H1 (cell line): ENCODE measurements around the gene MYG1. TPM values are rescaled to one million over a fixed set of nuclear protein-coding genes. Genes with fewer than 3 reads are reported as not detected.

ENCODE experiments used
- CTCF ChIA-PET: fragments of 300-600 bp; sonication (Branson Sonifier 250); formaldehyde crosslinking; loops from one replicate; lab custom pipeline; 2021; ENCODE audit not compliant: partially characterized antibody; lab: Charles Lee
- POLR2A ChIA-PET: fragments of 300-600 bp; sonication (Branson Sonifier 250); formaldehyde crosslinking; loops from one replicate; lab custom pipeline; 2021; ENCODE audit warnings: inconsistent platforms; ENCODE audit not compliant: partially characterized antibody; lab: Charles Lee
- DNase-seq, 2 experiments: peaks; one replicate each; pipeline versions ENCODE4 v3.0.0 to v3.0.0-alpha.2; 2010 to 2022; ENCODE audit warnings: low spot score in 2 of 2, low read depth in 1 of 2, mixed read lengths in 1 of 2
- FAIRE-seq: peaks from 2 replicates; lab custom pipeline; 2011; peaks lifted over from hg19 to GRCh38; lab: Jason Lieb, UNC
- H2AFZ ChIP-seq: 2 replicates; pipeline ENCODE4 v1.8.1; 2012; ENCODE audit warnings: low read length, inconsistent platforms
- H2AK5ac ChIP-seq: 2 replicates; pipeline ENCODE4 v1.6.1; 2013; ENCODE audit warnings: low read depth, low read length
- H2BK120ac ChIP-seq: replicated peaks from 2 replicates; pipeline ENCODE3; 2013; ENCODE audit warnings: low read depth, low read length, inconsistent platforms
- H2BK12ac ChIP-seq: 2 replicates; pipeline ENCODE4 v1.6.1; 2013; ENCODE audit warnings: low read depth, low read length
- H2BK15ac ChIP-seq: 2 replicates; pipeline ENCODE4 v1.6.1; 2013; ENCODE audit warnings: low read length
- H2BK20ac ChIP-seq: 2 replicates; pipeline ENCODE4 v1.6.1; 2013; ENCODE audit warnings: low read length
- H2BK5ac ChIP-seq: 2 replicates; pipeline ENCODE4 v1.6.1; 2013; ENCODE audit warnings: low read depth, low read length
- H3K14ac ChIP-seq: 2 replicates; pipeline ENCODE4 v1.6.1; 2013; ENCODE audit warnings: inconsistent platforms; ENCODE audit not compliant: insufficient read length
- H3K18ac ChIP-seq: 2 replicates; pipeline ENCODE4 v1.6.1; 2013; ENCODE audit warnings: low read length; ENCODE audit errors: extremely low read depth
- H3K23ac ChIP-seq: 2 replicates; pipeline ENCODE4 v1.6.1; 2013; ENCODE audit warnings: inconsistent platforms; ENCODE audit not compliant: insufficient read length
- H3K23me2 ChIP-seq: 2 replicates; pipeline ENCODE4 v1.6.1; 2013; ENCODE audit warnings: low read depth, low read length
- H3K27ac ChIP-seq: 2 replicates; pipeline ENCODE4 v1.6.1; 2011; ENCODE audit warnings: low read depth, low read length, inconsistent platforms
- H3K27me3 ChIP-seq, 4 experiments: replicated peaks in 1 of 4; 1 replicate in 1 of 4; 2 replicates in 3 of 4; pipeline versions ENCODE4 v1.6.1 to v1.8.1; 2011 to 2013; ENCODE audit warnings: low read length in 3 of 4, mild to moderate bottlenecking in 3 of 4, inconsistent platforms in 2 of 4, mixed read lengths in 2 of 4, moderate library complexity in 1 of 4; ENCODE audit not compliant: control insufficient read depth in 3 of 4, insufficient read depth in 3 of 4; ENCODE audit errors: extremely low read depth in 1 of 4
- H3K36me3 ChIP-seq, 4 experiments: 2 replicates each; pipeline versions ENCODE4 v1.6.1 to v1.8.1; 2011 to 2013; ENCODE audit warnings: mild to moderate bottlenecking in 4 of 4, low read length in 3 of 4, moderate library complexity in 2 of 4, control low read depth in 1 of 4, inconsistent platforms in 1 of 4; ENCODE audit not compliant: insufficient read depth in 4 of 4, control insufficient read depth in 2 of 4
- H3K4ac ChIP-seq: replicated peaks from 2 replicates; pipeline ENCODE3; 2013; ENCODE audit warnings: low read length, low read depth, mixed read lengths, inconsistent platforms; ENCODE audit not compliant: insufficient read length
- H3K4me1 ChIP-seq, 4 experiments: replicated peaks in 1 of 4; 1 replicate in 1 of 4; 2 replicates in 3 of 4; pipeline versions ENCODE4 v1.6.1 to v1.8.1; 2011 to 2013; ENCODE audit warnings: low read length in 3 of 4, inconsistent platforms in 2 of 4, mixed read lengths in 1 of 4; ENCODE audit not compliant: insufficient read depth in 4 of 4, control insufficient read depth in 3 of 4
- H3K4me2 ChIP-seq, 2 experiments: 2 replicates each; pipeline versions ENCODE4 v1.6.1 to v1.8.1; 2011 to 2013; ENCODE audit warnings: low read depth in 2 of 2, low read length in 2 of 2, control low read depth in 1 of 2, inconsistent platforms in 1 of 2, mild to moderate bottlenecking in 1 of 2; ENCODE audit not compliant: insufficient read depth in 1 of 2
- H3K4me3 ChIP-seq, 4 experiments: fragments of 200-600, 300-600 bp in 1 of 4; sonication (generic), shearing (Covaris generic), sonication (Bioruptor Twin) in 1 of 4; 2 replicates each; pipeline versions ENCODE4 v1.5.1 to v1.8.1; 2011 to 2016; ENCODE audit warnings: low read length in 4 of 4, low read depth in 3 of 4, control low read depth in 2 of 4, inconsistent platforms in 2 of 4, mild to moderate bottlenecking in 2 of 4, mixed read lengths in 1 of 4, moderate library complexity in 1 of 4; ENCODE audit not compliant: insufficient read depth in 2 of 4; ENCODE audit errors: extremely low read depth in 1 of 4
- H3K56ac ChIP-seq: replicated peaks from 2 replicates; pipeline ENCODE3; 2013; ENCODE audit warnings: low read depth, mild to moderate bottlenecking, mixed read lengths, low read length, inconsistent platforms; ENCODE audit not compliant: insufficient read length
- H3K79me1 ChIP-seq: 2 replicates; pipeline ENCODE4 v1.6.1; 2013; ENCODE audit warnings: low read depth, low read length, control low read depth
- H3K79me2 ChIP-seq, 2 experiments: 2 replicates each; pipeline versions ENCODE4 v1.6.1 to v1.8.1; 2012 to 2013; ENCODE audit warnings: low read length in 2 of 2, mild to moderate bottlenecking in 2 of 2, inconsistent platforms in 1 of 2; ENCODE audit not compliant: insufficient read depth in 2 of 2, control insufficient read depth in 1 of 2
- H3K9ac ChIP-seq, 4 experiments: replicated peaks in 1 of 4; 1 replicate in 1 of 4; 2 replicates in 3 of 4; pipeline versions ENCODE4 v1.6.1 to v1.8.1; 2011 to 2013; ENCODE audit warnings: low read depth in 3 of 4, low read length in 3 of 4, control low read depth in 2 of 4, mild to moderate bottlenecking in 2 of 4, moderate library complexity in 2 of 4, inconsistent platforms in 1 of 4; ENCODE audit errors: extremely low read depth in 1 of 4
- H3K9me3 ChIP-seq, 2 experiments: 2 replicates each; pipeline versions ENCODE4 v1.6.1 to v1.8.1; 2012 to 2013; ENCODE audit warnings: mild to moderate bottlenecking in 2 of 2, moderate library complexity in 2 of 2, control low read depth in 1 of 2, inconsistent platforms in 1 of 2, low read depth in 1 of 2, low read length in 1 of 2, mixed read lengths in 1 of 2; ENCODE audit not compliant: insufficient read depth in 2 of 2
- H4K20me1 ChIP-seq, 2 experiments: replicated peaks in 1 of 2; 2 replicates each; pipeline versions ENCODE3 to v1.8.1; 2011 to 2013; ENCODE audit warnings: inconsistent platforms in 2 of 2, low read length in 2 of 2, mild to moderate bottlenecking in 1 of 2; ENCODE audit not compliant: insufficient read depth in 2 of 2, control insufficient read depth in 1 of 2
- H4K5ac ChIP-seq: 2 replicates; pipeline ENCODE4 v1.6.1; 2013; ENCODE audit warnings: low read length, low read depth, mixed read lengths, inconsistent platforms; ENCODE audit not compliant: insufficient read length
- H4K8ac ChIP-seq: 2 replicates; pipeline ENCODE4 v1.8.0; 2013; ENCODE audit warnings: mild to moderate bottlenecking, moderate library complexity, low read length, inconsistent platforms; ENCODE audit not compliant: insufficient read depth; ENCODE audit errors: extremely low read depth
- H4K91ac ChIP-seq: replicated peaks from 2 replicates; pipeline ENCODE3; 2013; ENCODE audit warnings: low read length, mixed read lengths, inconsistent platforms; ENCODE audit not compliant: insufficient read length
- CEBPB ChIP-seq: IDR thresholded peaks from 2 replicates; pipeline ENCODE4 v1.6.1; 2012; ENCODE audit warnings: low read depth, low read length
- POLR2AphosphoS5 ChIP-seq: IDR thresholded peaks from 2 replicates; pipeline ENCODE4 v1.6.1; 2011; ENCODE audit warnings: low read depth, low read length
- RAD21 ChIP-seq, 2 experiments: IDR thresholded peaks in 1 of 2; conservative IDR thresholded peaks in 1 of 2; 2 replicates each; pipeline ENCODE4 v1.6.1; 2011; ENCODE audit warnings: low read depth in 2 of 2, low read length in 2 of 2, improper control_type of control experiment in 1 of 2, inconsistent platforms in 1 of 2, mild to moderate bottlenecking in 1 of 2, moderate library complexity in 1 of 2
- RXRA ChIP-seq: IDR thresholded peaks from 2 replicates; pipeline ENCODE4 v1.6.1; 2011; ENCODE audit warnings: low read depth, mild to moderate bottlenecking, low read length, moderate library complexity; ENCODE audit not compliant: insufficient read depth
- SAP30 ChIP-seq: fragments of 300-600 bp; sonication (generic); IDR thresholded peaks from 2 replicates; pipeline ENCODE4 v1.7.1; 2012; ENCODE audit warnings: low read length, moderate library complexity, mild to moderate bottlenecking, inconsistent platforms; ENCODE audit not compliant: insufficient read depth, insufficient replicate concordance
- SIX5 ChIP-seq: IDR thresholded peaks from 2 replicates; pipeline ENCODE4 v1.6.1; 2011; ENCODE audit warnings: mild to moderate bottlenecking, low read depth, low read length
- SP1 ChIP-seq: IDR thresholded peaks from 2 replicates; pipeline ENCODE4 v1.6.1; 2011; ENCODE audit warnings: low read depth, low read length
- SP4 ChIP-seq: IDR thresholded peaks from 2 replicates; pipeline ENCODE4 v1.6.1; 2012; ENCODE audit warnings: low read length, inconsistent platforms
- WGBS, 2 experiments: shearing (Covaris generic) in 1 of 2; methylation state at CpG; one replicate each; pipeline versions ENCODE4 v1.1.6 to v1.1.7; 2013 to 2015; ENCODE audit warnings: low lambda C conversion rate in 2 of 2, mixed read lengths in 2 of 2, inconsistent platforms in 1 of 2, low coverage in 1 of 2, missing lambda C conversion rate in 1 of 2; ENCODE audit not compliant: insufficient replicate concordance in 2 of 2, insufficient coverage in 1 of 2, insufficient read length in 1 of 2; ENCODE audit errors: extremely low coverage in 1 of 2, missing lambda C conversion rate in 1 of 2; 5-methylcytosine and 5-hydroxymethylcytosine counted together
- polyA plus RNA-seq, 7 experiments: library from polyadenylated mRNA; depleted of rRNA in 3 of 7; stranded (reverse) in 5 of 7; unstranded in 2 of 7; fragments of >200 nt in 5 of 7; fragments of 200-250 nt in 2 of 7; gene quantifications; 1 replicate in 5 of 7; 2 replicates in 1 of 7; 4 replicates in 1 of 7; pipeline versions ENCODE4 v1.2.1 to v1.2.3, GENCODE V29; 2011 to 2013; ENCODE audit warnings: missing spikeins in 2 of 7, mixed read lengths in 2 of 7
- total RNA-seq: library from RNA; stranded (reverse); fragmentation: NEBNext Ultra II Directional; extraction: Animal tissue kit (Norgen Biotek cat#: 25700); gene quantifications from 2 replicates; pipeline ENCODE4 v1.2.1, GENCODE V29; 2021
- TF ChIP-seq, protein P1 (sequence below): IDR thresholded peaks from 2 replicates; pipeline ENCODE4 v1.6.1; 2012; ENCODE audit warnings: inconsistent platforms

Gene MYG1
- total and polyA plus RNA-seq, 2 of the 8 experiments (the other 6 are each of a cell fraction or from before 2014, with no cell fraction given): 83.3 to 104 TPM

DNA sequence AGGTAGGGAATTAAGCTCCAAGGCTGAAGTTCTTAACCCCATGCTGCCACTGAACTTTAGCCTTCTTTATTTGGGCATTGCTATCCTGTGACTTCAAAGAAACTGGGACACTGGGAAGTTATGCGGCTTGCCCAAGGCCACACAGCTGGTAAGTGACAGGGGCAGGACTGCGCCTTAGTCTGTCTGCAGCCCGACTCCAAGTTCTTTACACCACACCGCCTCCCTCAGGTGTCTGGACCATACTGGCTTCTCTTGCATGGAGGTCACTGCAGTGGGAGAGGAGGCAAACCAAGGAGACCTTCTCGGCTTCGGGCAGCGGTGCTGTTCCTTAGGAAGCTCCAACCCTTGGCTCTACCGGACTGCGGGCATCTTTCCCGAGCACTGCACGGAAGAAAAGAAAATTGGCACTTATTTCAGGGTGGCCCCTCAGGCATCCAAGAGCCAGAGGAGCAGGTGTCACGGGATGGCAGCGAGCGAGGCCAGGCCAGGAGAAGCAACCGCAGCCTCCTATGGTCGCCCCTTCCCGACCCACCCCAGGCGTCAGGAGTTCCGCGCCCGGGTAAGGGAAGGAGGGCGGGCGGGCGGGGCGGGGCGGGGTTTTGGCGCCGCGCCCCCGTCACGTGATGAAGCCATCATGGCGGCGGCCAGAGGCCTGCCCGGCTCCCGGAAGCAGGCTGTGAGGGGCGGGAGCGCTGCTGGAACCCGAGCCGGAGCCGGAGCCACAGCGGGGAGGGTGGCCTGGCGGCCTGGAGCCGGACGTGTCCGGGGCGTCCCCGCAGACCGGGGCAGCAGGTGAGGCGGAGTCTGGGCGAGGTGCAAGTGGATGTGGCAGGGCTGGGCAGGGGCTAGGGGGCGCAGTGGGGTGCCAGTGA is 47.8 kb upstream of the MYG1 start:
- CTCF ChIA-PET: interaction anchor here (0.6 to 23.0 kb wide), 18 partner anchors 8 to 186 kb away, joined by 3 to 654 read pairs (median 4); partner anchors contain the start of gene ESPL1
- H3K18ac ChIP-seq: peak overlapping the region; percentile 78; the same call in 1 of the 2 replicates
- peak in 1 of 2 experiments; percentile 86 for DNase-seq
- H2BK20ac ChIP-seq: 0 out of 2 replicates have a peak overlapping the region, but pooled peaks have one; percentile 40
- peaks cover 0 to 4% (median 0%) of the 10 kb centered on the region in 4 experiments; a peak in 1 of 8 replicates for H3K36me3 ChIP-seq
- H3K56ac ChIP-seq: peak overlapping the region; percentile 54
- peak overlapping the region; percentile 88 for H4K91ac ChIP-seq
- no peak overlapping the region for H2BK15ac ChIP-seq
- no peaks in the 10 kb centered on the region for H4K20me1 ChIP-seq
- H2BK120ac ChIP-seq: no peak overlapping the region
- 5% methylated on average over 32 of the region's 51 CpGs; no CpG with 5 or more reads in 1 of the 2 experiments for WGBS, 2 experiments
- no peak overlapping the region for H3K23ac ChIP-seq
- peaks cover 0 to 15% of the 10 kb centered on the region in 2 experiments; a peak in 1 of 4 replicates for H3K79me2 ChIP-seq
- H3K14ac ChIP-seq: no peak overlapping the region
- 0 out of 2 replicates have a peak overlapping the region, but pooled peaks have one; percentile 52 for H2BK12ac ChIP-seq
- H2AFZ ChIP-seq: peak overlapping the region; percentile 70
- no peak for FAIRE-seq
- H4K5ac ChIP-seq: peak overlapping the region; percentile 89
- H2BK5ac ChIP-seq: peak overlapping the region; percentile 87; the same call in 1 of the 2 replicates
- H3K23me2 ChIP-seq: peaks cover 7% of the 10 kb centered on the region; the same call in 1 of the 2 replicates
- peak overlapping the region; percentile 95 for H4K8ac ChIP-seq
- H3K4me1 ChIP-seq: peaks cover 0 to 12% (median 3%) of the 10 kb centered on the region in 4 experiments; a peak in 5 of 7 replicates
- H3K27ac ChIP-seq: peak overlapping the region; percentile 54; the same call in 1 of the 2 replicates
- peak overlapping the region; percentile 71 to 94 (median 80) for H3K4me3 ChIP-seq
- H3K4me2 ChIP-seq: peak overlapping the region; percentile 35 to 97
- no peak overlapping the region for H2AK5ac ChIP-seq
- H3K9me3 ChIP-seq: no peaks in the 10 kb centered on the region
- peak overlapping the region; percentile 70 to 79 (median 74); a peak in 6 of 7 replicates for H3K9ac ChIP-seq
- no peaks in the 10 kb centered on the region for H3K79me1 ChIP-seq
- no peak overlapping the region for H3K4ac ChIP-seq
- no peaks in the 10 kb centered on the region for H3K27me3 ChIP-seq
- POLR2A ChIA-PET: interaction anchor here (0.6 to 4.4 kb wide), 14 partner anchors 9 to 245 kb away, joined by 3 to 41 read pairs (median 3); partner anchors contain the start of gene PFDN5
- TF ChIP-seq, protein P1, sequence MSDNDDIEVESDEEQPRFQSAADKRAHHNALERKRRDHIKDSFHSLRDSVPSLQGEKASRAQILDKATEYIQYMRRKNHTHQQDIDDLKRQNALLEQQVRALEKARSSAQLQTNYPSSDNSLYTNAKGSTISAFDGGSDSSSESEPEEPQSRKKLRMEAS: peak; percentile 15; the same call in 1 of the 2 replicates
- TF ChIP-seq RAD21 (IDR thresholded peaks at IDR 0.05 in 1 of 2, conservative IDR thresholded peaks at IDR 0.05 in 1 of 2; ENCODE audit: low read depth in 2 of 2, low read length in 2 of 2) (peak; percentile 78 to 84), SIX5 (no peak), SP1 (no peak), SAP30 (peak; percentile 85), RXRA (no peak), POLR2AphosphoS5 (peak; percentile 58; the same call in 1 of the 2 replicates), SP4 (0 out of 2 replicates have a peak, but pooled peaks have one; percentile 50), CEBPB (no peak)
